IMR-90 (cell line): ENCODE measurements around the gene TMEM240.
"Not testable (repeated sequence)": the region's sequence is repeated elsewhere in the genome, so short reads cannot be mapped to it uniquely, and the experiment has no call there.

ENCODE experiments used
- BHLHE40 ChIP-seq: fragments of 150-350 bp; IDR thresholded peaks from 2 replicates; pipeline ENCODE4 v1.6.1; 2016; ENCODE audit warnings: mild to moderate bottlenecking, low read depth, low read length
- CEBPB ChIP-seq: IDR thresholded peaks from 2 replicates; pipeline ENCODE4 v1.6.1; 2012; ENCODE audit warnings: low read depth, low read length, improper control_type of control experiment
- CHD1 ChIP-seq: IDR thresholded peaks from 2 replicates; pipeline ENCODE4 v1.6.1; 2012; ENCODE audit warnings: low read depth, low read length, improper control_type of control experiment
- CTCF ChIP-seq: conservative IDR thresholded peaks from 2 replicates; pipeline ENCODE4 v1.5.1; 2012; ENCODE audit warnings: mild to moderate bottlenecking, low read depth, low read length, improper control_type of control experiment
- ELK1 ChIP-seq: fragments of 150-350 bp; IDR thresholded peaks from 2 replicates; pipeline ENCODE4 v1.6.1; 2016; ENCODE audit warnings: low read depth, mild to moderate bottlenecking, low read length, moderate library complexity, borderline replicate concordance
- FOS ChIP-seq: fragments of 150-350 bp; IDR thresholded peaks from 2 replicates; pipeline ENCODE4 v1.6.1; 2016; ENCODE audit warnings: low read depth, low read length
- MAFK ChIP-seq: IDR thresholded peaks from 2 replicates; pipeline ENCODE4 v1.6.1; 2012; ENCODE audit warnings: low read depth, low read length, improper control_type of control experiment
- MAZ ChIP-seq: IDR thresholded peaks from 2 replicates; pipeline ENCODE4 v1.6.1; 2012; ENCODE audit warnings: low read depth, mild to moderate bottlenecking, low read length, improper control_type of control experiment, moderate library complexity, borderline replicate concordance
- MXI1 ChIP-seq: IDR thresholded peaks from 2 replicates; pipeline ENCODE4 v1.6.1; 2012; ENCODE audit warnings: low read depth, mild to moderate bottlenecking, low read length, moderate library complexity, borderline replicate concordance
- POLR2A ChIP-seq: IDR thresholded peaks from 2 replicates; pipeline ENCODE4 v1.6.1; 2012; ENCODE audit warnings: mild to moderate bottlenecking, low read depth, low read length
- RAD21 ChIP-seq: IDR thresholded peaks from 2 replicates; pipeline ENCODE4 v1.6.1; 2012; ENCODE audit warnings: low read length, improper control_type of control experiment
- RFX5 ChIP-seq: IDR thresholded peaks from 2 replicates; pipeline ENCODE4 v1.8.0; 2012; ENCODE audit warnings: low read depth, mild to moderate bottlenecking, low read length, moderate library complexity
- SMC3 ChIP-seq: fragments of 150-350 bp; IDR thresholded peaks from 2 replicates; pipeline ENCODE4 v1.6.1; 2016; ENCODE audit warnings: low read depth, mild to moderate bottlenecking, antibody characterized with exemption, low read length, moderate library complexity
- USF2 ChIP-seq: fragments of 150-350 bp; IDR thresholded peaks from 2 replicates; pipeline ENCODE4 v1.6.1; 2017; ENCODE audit warnings: mild to moderate bottlenecking, antibody characterized with exemption, low read length, low read depth

- TF ChIP-seq BHLHE40, CTCF, RAD21, POLR2A, MAFK, CEBPB, ELK1, RFX5, MXI1, SMC3, USF2, FOS, MAZ, CHD1: not testable (repeated sequence)
Observed at GRCh38 chr1:1557688-1558087, 17.3 kb upstream of the TMEM240 start.
